GM19023 (cell line): ENCODE measurements around the gene ROR2.

Experiments
- ATAC-seq: cut with Tn5 transposase; IDR thresholded peaks from one replicate; pipeline ENCODE4 v1.9.1; 2021; ENCODE audit warnings: mild to moderate bottlenecking, moderate library complexity; ENCODE audit not compliant: unreplicated experiment

The ROR2 gene

DNA sequence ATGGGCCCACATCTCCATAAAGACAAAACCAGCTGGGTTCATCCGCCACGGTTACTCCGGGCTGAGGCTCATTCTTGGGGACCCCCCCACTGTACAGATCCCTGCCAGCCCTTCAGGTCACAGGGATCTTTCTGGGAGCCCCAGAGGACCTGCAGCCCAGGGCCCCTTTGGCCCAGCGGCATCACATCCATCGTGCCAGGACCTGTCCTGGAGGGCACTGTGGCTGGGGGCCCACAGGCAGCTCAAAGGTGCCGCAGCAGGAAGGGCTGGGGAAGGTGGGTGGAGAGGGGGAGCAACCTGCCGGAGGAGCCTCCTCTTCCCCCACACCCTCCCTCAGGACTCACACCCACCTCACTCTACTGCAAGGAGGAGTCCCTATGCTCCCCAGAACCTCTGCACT, 252.8 kb downstream of the ROR2 start:
- no peak for ATAC-seq

DNA sequence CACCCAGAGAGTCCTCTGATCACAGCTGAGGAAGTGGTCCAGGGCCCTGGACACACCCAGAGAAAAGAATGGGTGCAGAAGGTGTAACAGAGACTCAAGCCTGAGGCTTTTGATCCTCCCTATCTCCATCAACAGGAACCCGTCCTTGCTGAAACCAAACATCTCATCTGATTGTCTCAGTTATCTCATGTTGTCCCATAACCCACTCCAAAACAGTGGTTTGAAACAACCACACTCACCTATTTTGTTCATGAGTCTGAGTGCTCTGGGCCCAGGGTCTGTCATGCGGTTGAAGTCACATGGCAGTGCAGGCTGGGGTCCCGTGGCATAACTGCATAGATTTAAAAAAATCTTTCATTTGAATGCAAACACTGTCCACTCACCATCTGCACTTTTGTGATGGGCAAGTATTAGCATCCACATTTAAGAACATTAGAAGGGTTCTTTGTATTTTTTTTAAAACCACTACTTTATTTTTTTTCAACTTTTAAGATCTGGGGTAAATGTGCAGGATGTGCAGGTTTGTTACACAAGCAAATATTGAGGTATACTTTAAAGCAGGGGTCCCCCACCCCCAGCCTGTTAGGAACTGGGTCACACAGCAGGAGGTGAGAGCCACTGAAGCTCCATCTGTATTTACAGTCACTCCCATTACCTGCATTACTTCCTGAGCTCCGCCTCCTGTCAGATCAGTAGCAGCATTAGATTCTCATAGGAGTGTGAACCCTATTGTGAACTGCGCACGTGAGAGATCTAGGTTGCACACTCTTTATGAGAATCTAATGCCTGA, 255.8 kb downstream of the ROR2 start:
- no peak for ATAC-seq

DNA sequence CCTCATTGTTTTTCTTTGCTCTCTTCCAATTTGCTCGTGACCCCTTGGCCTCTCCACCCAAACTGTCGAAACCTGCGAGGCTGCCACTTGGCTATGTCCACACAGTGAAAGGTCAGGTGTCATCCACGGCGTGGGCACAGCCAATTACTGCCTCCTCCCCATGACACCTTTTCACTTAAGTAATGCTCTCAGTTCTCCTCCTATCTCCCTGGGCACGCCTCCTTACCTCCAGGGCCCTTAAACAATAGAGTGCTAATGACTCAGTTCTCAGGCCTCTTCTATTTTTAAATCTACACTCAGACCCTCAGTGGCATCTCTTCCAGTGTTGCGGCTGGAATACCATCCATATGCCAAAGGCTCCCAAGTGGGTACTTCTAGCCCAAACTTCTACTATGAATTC, 256.8 kb downstream of the ROR2 start:
- no peak for ATAC-seq

DNA sequence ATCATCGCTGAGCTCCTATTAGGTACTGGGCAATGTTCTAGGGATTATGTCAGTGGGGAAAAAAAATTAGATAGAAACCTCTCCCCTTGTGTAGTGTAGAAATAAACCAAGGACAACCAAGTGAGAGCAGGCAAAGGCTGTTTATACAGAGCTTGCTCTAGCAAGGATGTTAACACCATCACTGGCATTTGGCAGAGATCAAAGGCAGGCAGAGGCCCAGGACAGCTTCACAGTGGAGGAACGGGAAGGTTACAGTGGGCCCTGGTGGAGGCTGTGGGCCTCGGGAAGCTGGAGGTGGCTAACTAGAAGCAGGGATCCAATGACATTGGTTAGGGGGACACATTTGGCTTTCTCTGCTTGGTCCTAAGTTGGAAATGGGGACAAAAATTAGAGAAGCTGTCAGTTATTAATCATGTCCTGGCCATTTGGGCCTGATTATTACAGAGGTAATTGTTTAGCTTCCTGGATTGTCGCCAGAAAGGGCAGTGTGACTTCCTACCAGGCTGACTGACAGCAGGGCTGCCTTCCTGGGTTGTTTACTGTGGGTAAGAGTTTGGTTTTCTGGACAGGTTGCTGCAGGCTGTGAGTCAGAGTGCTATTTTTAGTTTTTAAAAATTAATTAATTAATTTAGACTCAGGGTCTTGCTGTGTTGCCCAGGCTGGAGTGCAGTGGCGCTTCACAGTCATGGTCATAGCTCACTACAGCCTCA, 259.3 kb downstream of the ROR2 start:
- no peak for ATAC-seq

DNA sequence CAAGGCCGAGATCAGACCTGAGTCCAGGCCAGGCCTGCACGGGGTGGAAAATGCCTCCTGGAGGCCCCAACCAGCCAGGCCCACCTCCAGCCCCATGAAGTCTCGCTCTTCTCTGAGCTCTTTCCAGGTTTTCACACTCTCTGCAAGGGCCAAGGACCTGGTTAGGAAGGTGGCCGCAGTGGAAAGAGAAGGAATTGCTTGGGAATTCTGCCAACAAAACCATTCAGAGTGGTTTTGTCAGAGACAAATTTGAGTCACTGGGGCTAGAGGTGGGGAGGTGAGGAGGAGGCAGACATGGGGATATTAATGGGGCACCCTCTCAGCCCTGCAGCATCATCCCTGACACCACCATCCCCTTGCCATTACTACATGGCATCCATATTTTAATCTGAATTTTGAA, 261.0 kb downstream of the ROR2 start:
- ATAC-seq: no peak

DNA sequence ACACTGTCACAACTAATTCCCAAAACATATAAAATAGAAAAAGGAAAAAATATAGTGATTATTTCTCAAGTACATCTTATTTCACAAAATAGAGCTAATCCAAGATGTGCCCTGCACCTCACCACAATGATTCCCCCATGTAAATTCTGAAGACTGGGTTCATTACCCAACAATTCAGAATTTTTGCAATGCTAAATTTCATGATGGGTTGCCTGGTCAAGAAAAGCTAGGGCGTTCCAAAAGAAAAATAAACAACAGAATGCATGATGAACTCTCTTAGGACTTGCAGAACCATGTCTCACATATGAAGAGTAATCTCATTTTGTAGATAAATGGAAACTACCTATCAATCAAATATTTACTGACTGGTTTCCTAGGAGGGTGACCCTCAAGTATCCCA, 266.8 kb downstream of the ROR2 start:
- ATAC-seq: no peak

DNA sequence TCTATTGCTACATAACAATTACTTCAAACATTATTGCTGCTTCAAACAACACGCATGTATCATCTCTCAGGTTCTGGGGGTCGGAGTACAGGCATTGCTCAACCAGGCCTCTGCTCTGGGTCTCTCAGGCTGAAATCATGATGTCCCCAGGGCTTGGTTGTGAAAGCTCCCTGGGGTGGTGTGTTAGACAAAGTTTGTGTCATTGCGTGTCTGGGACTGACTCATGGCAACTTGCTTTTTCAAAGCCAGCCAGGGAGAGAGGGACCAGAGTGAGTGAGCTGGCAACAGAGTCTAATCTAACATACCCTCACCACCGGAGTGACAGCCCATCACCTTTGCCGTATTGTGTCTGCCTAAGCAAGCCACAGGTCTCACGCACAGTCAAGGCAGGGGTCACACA, 267.2 kb downstream of the ROR2 start:
- ATAC-seq: no peak

DNA sequence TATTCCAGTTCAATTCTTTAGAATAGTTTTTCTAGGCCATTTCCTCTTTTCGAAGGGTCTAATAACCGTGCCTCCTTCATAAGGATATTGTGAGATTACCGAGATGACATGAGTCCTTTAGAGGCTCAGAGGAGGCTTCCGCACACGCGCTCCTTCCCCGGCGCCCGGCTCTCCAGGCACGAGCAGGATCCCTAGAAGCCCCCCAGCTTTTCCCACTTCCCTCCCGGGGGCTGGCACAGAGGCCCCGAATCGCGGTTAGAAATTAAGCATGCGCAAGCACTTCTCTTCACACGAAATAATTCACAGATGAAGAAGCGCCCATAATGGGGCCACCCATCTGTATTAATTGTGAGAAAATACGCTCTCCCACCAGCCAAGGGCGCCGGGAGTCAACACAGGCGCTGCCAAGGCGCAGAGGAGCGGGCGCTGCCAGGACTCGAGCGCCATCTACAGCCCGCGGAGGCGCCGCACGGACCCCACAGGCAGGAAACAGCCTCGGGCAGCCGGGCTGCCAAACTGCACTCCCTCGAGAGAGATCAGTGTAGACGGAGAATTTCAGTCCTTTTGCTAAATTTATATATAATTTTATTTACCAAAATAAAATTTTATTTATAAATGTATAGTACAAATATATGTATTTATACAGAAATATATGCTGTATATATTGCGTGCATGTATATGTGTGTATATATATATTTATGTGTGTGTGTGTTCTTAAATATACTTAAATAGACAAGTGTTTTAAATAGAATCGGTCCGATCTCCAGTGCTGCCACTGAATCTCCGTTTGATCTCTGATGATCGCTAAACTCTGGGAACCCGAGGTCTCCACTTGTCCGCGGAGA, 268.3 kb downstream of the ROR2 start:
- no peak for ATAC-seq

DNA sequence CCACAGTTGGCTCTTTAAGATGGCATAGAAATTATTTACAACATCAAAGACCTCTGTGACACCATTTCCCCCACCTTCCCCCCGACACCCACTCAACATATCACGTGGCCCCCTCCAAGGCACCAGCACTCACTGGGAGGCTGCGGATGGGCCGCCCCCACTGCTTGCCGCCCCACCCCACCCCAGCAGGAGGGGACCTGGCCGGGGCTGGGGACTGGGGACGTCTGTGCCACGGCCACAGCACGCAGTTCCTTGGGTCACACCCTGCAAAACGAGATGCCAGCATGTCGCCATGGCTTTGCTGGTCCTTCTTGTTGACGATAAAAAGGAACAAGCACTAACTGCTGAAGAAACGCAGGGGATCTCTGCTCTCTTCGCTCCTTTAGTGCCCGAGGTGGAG, 269.0 kb downstream of the ROR2 start:
- ATAC-seq: no peak

DNA sequence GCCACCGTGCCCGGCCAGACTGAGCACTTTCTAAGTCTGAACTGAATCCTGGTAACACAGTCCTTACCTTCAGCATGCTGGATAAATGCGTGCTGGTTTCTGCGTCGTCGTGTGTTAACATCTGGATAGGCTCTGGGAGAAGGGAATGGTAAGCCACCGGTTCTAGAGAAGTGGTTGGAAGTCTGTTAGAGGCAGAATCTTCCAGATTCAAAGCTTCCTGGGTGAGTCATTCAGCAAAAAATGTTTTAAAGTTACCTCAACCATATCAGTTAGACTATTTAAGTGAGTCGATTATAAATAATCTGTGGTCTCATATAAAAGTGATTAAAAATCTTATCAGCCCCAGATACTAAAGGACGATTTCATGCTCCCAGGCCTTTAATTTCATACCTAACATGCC, 269.9 kb downstream of the ROR2 start:
- no peak for ATAC-seq

DNA sequence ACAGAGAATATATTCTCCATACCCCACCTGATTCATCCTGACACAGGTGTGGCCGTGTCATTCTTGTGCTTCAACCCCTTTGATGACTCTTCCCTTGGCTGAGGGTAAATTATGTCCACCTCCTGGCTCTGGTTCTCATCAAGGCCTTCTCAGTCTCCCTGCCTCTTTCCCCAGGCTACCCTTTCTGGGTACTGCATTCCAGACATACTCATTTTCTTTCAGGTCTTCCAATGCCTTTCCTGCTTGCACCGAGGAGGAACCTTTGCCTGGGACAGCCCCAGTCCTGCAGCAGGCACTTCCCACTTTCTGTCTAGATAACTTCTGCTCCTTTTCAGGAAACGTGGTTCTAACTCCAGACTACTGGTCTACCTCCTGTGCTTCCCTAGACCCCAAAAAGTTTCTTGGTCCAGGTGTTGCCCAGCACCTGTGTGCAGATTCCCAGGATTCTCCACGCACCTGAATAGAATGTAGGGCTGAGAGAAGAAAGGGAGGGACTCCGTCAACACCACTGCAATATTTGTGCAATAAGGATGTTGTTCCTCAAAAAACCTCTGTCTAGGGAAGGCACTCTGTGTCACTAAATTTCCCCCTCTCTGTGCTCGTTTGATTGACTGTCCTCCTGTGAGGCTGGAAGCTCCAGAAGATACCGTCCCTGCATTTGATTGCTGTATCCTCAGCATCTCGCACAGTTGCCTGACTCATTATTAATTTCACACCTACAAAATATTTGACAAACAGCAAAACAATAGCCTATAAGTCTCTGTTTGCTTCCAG, 271.0 kb downstream of the ROR2 start:
- no peak for ATAC-seq

DNA sequence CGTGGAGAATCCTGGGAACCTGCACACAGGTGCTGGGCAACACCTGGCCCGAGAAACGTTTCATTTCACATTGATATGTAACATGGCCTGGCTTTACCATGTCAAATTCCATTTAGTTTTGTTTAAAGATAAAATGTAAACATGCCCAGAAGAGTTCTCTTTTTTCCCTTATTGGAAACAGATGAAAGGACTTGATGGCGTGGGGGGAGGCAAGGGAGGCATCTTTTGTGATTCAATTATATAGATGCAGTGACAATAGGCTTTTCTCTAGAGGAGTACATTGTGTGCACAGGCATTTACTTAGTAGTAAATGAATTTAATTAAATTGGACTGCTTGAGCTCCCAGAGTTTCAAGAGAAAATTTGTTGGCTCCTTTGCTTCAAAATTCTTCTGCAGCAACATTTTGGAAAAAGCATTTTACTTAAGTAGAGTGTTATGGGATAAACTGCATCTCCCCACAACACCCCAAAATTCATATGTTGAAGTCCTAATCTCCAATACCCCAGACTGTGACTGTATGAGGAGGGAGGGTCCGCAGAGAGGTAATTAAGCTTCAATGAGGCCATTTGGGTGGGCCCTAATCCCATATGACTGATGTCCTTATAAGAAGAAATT, 272.1 kb downstream of the ROR2 start:
- ATAC-seq: no peak

DNA sequence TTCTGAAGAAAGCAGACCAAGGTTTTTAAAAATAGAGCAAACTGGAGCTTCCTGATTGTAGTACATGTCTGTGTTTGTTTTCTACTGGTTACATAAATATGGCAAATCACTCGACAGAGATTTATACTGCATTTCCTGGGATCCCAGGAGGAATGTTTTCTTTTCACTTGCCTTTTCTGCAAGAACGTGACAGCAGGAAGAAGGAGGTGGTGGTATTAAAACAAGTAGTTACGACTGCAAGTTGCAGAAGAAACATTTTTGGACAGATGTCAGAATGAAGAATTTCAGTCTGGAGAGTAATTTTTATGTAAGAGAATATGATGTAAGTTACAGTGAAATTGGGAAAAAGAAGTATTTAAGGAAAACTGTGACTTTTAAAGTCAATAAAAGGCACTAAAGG, 272.7 kb downstream of the ROR2 start:
- no peak for ATAC-seq

DNA sequence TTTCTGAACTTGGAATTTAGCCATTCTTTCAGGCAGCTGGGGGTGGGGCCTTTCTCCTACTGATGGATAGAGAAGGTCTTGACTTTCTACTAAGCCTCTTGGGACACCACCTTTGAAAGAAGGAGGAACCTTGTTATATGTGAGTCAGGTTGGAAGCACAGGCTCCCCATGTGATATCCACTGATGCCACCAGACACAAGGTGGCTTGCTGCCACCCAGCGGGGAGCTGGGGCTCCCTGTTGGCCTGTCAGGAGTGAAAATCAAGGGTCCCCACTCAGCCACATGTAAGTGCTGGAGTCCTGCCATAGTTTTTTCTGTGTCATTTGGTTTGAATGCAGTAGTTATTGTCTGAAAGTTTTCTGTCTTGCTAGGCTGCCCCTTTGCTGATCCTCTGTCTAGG, 274.0 kb downstream of the ROR2 start:
- no peak for ATAC-seq

DNA sequence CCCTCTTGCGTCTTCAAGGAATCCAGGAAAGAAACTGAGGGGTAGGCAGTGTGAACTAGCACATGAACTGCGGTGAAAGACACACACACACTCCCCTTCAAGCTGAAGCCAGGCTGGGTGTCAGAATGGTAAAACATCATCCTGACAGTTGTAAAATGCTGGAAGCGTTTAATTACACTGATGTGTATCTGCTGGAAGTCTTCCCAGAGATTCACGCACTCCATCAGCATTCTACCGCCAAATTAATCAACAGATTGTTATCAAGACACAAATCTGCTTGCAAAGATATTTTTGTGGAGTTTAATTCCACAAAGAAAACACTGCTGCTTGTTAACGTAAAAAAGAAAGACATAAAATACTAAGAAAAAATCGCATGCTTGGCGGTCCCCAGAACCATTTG, 285.4 kb downstream of the ROR2 start:
- ATAC-seq: no peak

DNA sequence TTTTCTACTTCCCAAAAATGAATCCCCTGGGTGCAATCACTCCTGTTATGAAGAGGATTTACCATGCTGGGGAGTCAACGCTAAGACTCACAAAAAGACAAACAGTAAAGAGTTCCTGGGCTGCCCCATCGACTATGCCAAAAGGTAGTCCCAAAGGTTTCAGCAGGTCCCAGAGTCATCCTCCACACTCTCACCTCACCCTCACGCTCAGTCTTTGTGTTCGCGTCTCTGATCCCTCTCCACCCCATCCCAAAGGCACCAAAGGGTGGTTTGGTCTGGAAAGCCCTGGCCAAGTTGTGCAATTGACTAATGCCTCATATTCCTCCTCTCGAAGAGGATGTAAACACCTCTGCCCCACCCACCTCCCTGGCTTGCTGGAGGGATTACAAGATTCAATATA, 286.2 kb downstream of the ROR2 start:
- ATAC-seq: no peak

DNA sequence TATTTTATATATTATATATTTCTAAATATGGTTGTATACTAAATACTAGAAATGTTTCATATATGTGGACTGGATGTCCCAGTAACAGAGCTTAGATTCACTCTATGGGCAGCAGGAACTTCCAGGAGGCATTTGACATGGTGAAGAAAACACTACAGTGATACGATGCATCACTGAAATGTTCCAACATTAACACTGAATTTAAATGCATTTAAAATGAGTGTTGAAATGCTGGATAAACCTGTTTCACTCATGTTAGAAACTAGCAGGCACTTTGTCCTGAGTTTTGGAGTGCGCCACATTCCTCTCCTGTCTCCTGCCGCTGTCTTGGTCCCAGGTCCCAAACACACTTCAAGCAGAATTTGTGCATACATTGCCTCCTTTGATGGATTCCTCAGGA, 288.6 kb downstream of the ROR2 start:
- ATAC-seq: no peak

DNA sequence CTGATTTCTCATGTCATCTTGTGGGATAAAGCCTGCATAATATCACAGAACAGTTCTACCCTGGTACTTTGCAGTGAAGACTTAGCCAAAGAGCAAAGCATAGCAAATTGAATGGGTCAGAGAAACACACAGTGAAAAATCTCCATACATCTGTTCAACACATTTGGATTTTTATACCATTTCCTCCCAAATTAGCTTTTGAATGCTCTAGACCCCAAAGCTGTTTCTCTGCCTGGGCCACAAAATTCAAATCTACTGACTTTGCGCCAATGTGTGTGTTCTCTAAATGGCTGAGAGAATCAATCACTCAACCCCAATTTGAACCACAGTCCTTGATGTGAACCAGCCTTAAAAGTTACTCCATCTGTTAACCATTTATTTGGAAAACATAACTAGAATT, 289.5 kb downstream of the ROR2 start:
- no peak for ATAC-seq

DNA sequence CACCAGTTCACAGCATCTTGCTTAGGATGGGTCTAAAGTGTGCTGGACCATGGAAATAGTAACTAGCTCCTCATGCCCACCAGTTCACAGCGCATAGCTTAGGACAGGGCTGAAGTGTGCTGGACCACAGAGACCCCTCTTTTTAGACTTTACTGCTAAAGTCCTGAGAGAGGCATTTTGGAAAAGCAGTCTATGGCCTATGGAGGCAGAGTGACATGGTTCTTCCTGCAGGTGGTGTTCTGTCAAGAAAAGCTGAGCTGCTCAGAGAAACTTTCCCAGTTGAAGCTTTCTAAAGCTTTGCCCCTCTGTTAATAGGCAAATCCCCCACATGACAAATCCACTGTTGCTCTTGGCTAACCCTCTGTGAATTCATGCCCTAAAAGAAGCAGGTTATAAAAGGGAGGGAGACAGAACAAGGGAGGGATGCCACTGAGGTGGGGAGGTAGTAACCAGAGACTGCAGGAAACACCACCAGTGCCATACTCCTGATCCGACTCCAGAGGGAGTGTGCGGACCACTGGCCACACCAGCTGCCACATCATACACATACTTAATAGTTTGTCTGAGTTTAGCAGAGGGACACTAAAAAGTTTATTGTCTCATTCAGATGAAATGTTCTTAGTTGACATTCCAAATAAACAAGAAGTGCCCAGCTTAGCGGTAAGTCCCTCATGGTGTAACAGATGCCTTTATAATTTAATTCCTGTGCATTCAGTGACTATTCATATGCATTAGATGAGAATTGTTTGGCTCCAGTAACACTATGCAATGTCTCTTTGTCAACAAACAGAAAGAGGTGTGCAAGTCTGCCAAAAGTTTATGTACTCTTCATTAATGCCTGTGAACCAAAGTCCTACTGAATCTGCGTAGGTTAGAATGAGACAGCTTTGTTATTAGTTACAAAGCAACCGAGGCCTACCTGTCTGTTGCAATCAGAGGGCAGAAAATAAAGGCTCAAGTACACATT, 290.2 kb downstream of the ROR2 start:
- ATAC-seq: no peak
